NCI-H2196 treated with DMSO at 0.1 percent for 48 hours (cell line): ENCODE data around the gene SMAD3.
"Not testable (repeated sequence)": the region's sequence is repeated elsewhere in the genome, so short reads cannot be mapped to it uniquely, and the experiment has no call there.

Source experiments
- DNase-seq: peaks from one replicate; lab custom pipeline; 2025; ENCODE audit not compliant: unreplicated experiment; lab: John Stamatoyannopoulos, UW

The SMAD3 gene

GRCh38 chr15:67062369-67062985, 2.9 kb upstream of the SMAD3 start:
- DNase-seq: no peak

DNA sequence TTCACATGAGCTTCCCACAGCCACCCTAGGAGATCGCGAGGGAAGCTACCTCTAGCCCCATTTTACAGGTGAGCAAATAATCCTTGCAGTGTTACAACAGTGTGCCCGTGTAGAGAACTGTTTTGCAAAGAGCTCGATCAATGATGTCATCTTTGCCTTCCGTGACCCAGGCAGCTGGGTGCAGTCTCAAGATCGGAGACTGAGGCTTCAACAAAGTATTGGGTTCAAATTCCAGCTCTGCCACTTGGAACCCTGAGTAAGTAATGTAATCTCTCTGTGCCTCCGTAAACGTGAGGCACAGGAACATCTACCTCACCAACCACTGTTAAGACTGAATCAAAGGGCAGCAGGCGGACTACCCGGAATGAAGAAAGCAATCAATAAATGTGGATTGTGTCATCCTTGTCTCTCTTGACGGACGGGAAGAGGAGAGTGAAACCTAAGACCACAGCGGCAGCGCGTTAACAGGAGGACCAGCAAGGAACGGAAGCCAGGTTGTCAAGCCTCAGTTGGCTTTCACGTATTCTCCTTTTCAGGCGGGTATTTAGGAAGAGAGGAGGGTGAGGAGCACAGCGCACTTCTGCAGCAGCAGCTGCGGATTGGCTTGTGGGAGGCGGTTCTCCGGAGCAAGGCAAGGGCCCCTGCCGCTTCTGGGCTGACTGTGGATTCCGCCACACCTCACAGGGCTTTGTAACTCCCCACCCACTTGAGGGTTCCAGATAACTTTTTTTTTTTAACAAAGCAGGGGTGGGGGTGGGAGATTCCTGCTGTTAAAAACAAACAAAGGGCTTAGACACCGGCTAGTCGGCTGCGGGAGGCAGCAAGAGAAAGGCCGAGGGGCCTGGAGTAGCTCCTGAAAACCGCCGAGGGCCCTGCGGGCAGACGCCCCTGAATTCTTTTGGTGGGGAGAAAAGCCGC, 1.5 kb upstream of the SMAD3 start:
- no peak for DNase-seq

- DNase-seq: no peak
These were observed 533 bp upstream of the SMAD3 start for GRCh38 chr15:67064607-67065530.

- no peak for DNase-seq
These were observed 898 bp downstream of the SMAD3 start for GRCh38 chr15:67066041-67066958.

DNA sequence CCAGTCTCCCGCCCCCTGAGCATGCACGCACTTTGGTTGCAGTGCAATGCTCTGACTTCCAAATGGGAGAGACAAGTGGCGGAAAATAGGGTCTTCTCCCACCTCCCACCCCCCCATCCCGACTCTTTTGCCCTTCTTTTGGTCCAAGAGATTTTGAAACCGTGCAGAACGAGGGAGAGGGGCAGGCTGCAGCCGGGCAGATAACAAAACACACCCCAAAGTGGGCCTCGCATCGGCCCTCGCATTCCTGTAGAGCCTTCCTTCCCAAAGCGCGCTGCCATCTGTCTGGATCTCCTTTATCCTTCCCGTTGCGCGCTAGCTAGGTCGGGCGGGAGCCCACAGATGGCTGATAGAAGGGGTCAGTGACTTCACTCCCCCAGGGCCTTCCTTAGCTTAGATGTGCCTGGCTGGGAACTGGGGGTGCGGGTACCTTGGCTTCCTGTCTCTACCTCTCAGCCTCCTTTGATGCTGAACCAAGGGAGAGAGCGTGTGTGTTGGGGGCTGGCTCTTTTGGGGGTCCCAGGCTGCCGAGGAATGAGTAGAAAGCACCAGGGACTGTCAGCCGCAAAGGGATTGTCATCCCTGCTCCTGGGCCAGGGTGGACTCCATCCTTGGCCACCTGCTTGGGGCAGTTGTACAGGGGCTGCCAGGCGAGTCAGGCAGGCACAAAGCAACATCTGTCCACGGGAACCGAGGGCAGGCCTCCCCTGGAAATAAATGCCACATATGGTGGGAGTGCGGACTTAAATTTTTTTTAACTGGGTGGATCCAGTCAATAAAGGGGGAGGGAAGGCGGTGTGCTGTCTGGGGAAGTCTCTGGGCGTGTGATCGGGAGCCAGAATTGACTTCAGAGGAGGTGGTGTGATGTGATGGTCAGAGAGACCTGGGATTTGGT, 1.8 kb downstream of the SMAD3 start:
- no peak for DNase-seq

GRCh38 chr15:67067930-67068551, 2.6 kb downstream of the SMAD3 start:
- no peak for DNase-seq

GRCh38 chr15:67068710-67069400, 3.5 kb downstream of the SMAD3 start:
- no peak for DNase-seq

- DNase-seq: no peak
These were observed 4.7 kb downstream of the SMAD3 start for GRCh38 chr15:67070150-67070549.

GRCh38 chr15:67070892-67071664, 5.7 kb downstream of the SMAD3 start:
- DNase-seq: no peak

DNA sequence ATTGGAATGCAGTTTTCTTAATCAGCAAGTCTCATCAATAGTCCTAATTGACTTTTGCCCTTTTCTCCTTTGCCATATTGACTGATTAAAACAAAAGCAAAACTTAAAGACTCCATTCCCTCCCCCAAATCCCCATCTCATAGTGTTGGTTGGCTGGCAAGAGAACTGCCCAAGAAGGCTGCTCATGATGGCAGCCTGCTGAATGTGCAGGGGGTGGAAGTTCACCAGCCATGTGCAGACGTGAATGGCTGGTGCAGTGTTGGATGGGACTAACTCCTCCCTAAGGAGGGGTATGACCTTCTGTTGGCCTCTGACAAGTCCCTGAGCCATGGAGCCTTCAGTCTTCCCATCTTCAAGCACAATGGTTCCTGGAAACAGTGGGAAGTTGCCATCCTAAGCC, 7.0 kb downstream of the SMAD3 start:
- no peak for DNase-seq

DNA sequence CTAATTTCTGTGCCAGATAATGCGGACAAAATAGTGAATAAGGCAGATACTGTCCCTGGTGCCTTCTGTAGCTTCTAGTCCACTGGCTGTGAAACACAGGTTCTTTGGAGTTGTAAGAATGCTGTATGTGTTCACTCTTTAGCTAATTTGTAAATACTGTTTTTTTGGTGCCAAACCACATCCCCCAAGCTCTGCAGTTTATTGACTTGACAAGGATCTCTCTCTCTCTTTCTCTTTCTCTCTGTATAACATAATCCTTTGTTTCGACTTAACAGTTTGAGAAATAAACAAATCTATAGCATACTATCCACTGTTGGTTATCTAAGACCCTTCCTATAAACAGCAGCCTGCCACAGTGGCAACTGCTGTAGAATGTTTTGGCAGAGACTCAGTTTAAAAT, 7.6 kb downstream of the SMAD3 start:
- no peak for DNase-seq

- no peak for DNase-seq
These were observed 9.5 kb downstream of the SMAD3 start for GRCh38 chr15:67074886-67075229.

- not testable (repeated sequence) for DNase-seq
These were observed 10.2 kb downstream of the SMAD3 start for GRCh38 chr15:67075555-67076135.

DNA sequence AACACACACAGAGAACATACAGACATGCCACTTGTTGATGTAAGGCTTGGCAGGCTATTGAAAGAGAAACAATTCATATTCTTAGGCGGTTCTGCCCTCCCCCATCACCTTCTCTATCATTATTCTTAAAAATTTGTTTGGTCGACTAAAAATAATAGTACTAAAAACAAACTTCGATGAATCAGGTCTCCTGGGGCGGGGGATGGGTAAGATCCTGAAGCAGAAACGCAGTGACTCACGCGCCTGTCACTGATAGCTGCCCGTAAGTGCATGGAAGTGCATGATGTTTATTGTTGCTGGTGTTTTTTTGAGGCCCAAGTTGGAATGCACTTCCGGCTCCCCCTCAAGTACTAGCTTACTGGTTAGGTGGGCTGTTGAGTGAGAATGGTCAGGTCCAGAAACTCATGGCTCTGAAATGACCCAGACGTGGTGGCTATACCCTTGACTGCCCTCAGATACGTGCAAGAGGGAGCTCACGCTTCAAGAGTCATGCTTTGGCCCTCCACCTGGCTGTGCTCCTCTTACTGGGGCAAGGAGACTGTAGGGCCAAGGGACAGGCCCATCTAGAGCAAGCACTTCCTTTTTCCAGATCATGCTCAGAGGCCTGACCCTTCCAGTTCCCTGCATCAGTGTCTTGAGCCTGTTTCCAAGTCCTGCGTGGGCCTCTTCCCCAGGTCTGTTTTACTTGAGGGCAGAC, 10.9 kb downstream of the SMAD3 start:
- no peak for DNase-seq

DNA sequence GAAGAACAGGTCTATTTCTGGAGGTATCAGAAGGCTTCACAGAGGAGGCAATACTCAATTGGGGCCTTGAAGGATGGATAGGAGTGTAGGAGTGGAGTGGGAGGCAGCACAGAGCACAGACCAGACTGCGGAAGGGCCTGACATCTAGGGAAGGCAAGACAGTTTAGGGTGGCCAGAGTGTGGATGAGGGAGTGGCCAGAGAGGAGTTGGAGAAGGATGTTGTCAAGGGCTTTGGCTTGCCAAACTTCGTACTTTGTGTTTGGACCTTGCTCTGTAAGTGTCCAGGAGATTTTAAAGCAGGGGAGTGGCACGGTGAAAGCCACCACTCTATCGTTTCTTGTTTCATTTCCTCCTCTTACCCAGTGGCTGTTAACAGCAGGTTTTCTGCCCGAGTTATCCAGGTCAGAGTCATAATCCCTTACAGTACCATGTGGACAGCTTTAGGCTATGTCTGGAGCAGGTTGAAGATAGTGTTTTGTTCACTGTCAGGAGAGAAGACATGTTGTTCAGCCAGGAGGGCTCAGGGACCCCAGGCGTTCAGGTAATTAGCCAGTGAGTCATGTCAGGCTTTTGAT, 12.3 kb downstream of the SMAD3 start:
- DNase-seq: no peak

- DNase-seq: no peak
These were observed 14.0 kb downstream of the SMAD3 start for GRCh38 chr15:67079361-67079760.
